ENCODE results near the gene H3-3A.

DNA sequence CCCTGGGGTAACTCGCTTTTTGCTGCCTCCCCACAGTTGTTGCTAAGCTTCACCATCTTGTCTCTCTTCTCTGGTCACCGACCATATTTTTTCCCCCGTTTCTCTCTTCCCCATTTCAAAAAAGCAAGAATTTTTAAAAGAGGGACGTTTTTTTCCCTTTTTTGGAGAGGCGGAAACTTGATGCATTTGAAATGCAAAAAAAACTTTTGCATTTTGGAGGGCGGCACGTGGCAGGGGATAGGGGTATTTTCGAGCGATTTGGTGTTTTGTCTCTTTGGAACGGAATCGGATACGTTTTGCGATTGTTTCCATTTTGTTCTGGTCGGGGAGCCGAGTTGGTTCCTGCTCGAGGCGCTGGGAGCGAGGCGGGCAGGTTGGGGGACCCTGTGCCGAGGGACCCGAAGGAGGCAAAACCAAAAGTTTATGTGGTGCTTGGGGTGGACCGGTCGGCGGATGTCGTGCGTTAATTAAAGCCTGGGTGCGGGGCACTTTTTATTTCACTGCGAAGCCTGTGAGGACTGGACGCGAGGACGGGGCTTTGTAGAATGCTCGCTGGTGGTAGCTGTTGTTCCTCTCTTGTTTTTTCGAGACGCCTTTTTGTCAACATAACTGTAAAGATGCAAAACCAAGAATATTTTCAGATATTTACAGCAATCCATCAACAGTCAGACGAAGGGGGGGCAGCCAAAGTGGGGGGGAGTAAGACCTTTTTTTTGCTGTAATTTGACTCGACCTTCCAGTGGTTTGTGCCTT, 884 bp downstream of the H3-3A start:
- TF ChIP-seq, protein P1, sequence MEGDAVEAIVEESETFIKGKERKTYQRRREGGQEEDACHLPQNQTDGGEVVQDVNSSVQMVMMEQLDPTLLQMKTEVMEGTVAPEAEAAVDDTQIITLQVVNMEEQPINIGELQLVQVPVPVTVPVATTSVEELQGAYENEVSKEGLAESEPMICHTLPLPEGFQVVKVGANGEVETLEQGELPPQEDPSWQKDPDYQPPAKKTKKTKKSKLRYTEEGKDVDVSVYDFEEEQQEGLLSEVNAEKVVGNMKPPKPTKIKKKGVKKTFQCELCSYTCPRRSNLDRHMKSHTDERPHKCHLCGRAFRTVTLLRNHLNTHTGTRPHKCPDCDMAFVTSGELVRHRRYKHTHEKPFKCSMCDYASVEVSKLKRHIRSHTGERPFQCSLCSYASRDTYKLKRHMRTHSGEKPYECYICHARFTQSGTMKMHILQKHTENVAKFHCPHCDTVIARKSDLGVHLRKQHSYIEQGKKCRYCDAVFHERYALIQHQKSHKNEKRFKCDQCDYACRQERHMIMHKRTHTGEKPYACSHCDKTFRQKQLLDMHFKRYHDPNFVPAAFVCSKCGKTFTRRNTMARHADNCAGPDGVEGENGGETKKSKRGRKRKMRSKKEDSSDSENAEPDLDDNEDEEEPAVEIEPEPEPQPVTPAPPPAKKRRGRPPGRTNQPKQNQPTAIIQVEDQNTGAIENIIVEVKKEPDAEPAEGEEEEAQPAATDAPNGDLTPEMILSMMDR (IDR thresholded peaks at IDR 0.05): no peak
- peak in 1 of 2 donors; percentile 24 for TF ChIP-seq POLR2A (IDR thresholded peaks at IDR 0.05)
